CD4-positive, alpha-beta T cell (primary cell): ENCODE data around the gene RNF144B. TPM values are rescaled to one million over a fixed set of nuclear protein-coding genes. Genes with fewer than 3 reads are reported as not detected.
"Not testable (repeated sequence)": the region's sequence is repeated elsewhere in the genome, so short reads cannot be mapped to it uniquely, and the experiment has no call there.

ENCODE experiments used
- ATAC-seq: fragments of 200-7000 bp; cut with Tn5 transposase; one replicate; pipeline ENCODE4 v1.10.0; 2022; ENCODE audit warnings: mild to moderate bottlenecking; ENCODE audit not compliant: poor library complexity
- CTCF ChIA-PET: fragments of 350-600 bp; sonication (Branson Sonifier 250); formaldehyde crosslinking; loops from one replicate; lab custom pipeline; 2021; ENCODE audit warnings: antibody characterized with exemption, inconsistent platforms; lab: Charles Lee
- POLR2A ChIA-PET: fragments of 350-600 bp; sonication (Branson Sonifier 250); formaldehyde crosslinking; loops from one replicate; lab custom pipeline; 2021; ENCODE audit warnings: antibody characterized with exemption, inconsistent platforms; lab: Charles Lee
- DNase-seq, 14 experiments: peaks; one replicate each; pipeline ENCODE4 v3.0.0-alpha.2; 2013 to 2020; ENCODE audit warnings: mixed read lengths in 2 of 14
- H3K27ac ChIP-seq, 2 donors: one replicate each; pipeline versions ENCODE4 v1.5.1 to v1.7.0; 2013; ENCODE audit warnings: low read length in 2 of 2, low read depth in 1 of 2, mild to moderate bottlenecking in 1 of 2
- H3K27me3 ChIP-seq, 2 experiments: 1 replicate in 1 of 2; 2 replicates in 1 of 2; pipeline versions ENCODE4 v1.6.1 to v1.7.0; 2013; ENCODE audit warnings: low read length in 2 of 2, control low read depth in 1 of 2, mild to moderate bottlenecking in 1 of 2, moderate library complexity in 1 of 2; ENCODE audit not compliant: insufficient read depth in 2 of 2, control insufficient read depth in 1 of 2
- H3K36me3 ChIP-seq: one replicate; pipeline ENCODE4 v1.6.1; 2013; ENCODE audit warnings: low read length, control low read depth; ENCODE audit not compliant: insufficient read depth
- H3K4me1 ChIP-seq: one replicate; pipeline ENCODE4 v1.6.1; 2013; ENCODE audit warnings: low read length, control low read depth; ENCODE audit not compliant: insufficient read depth
- H3K4me3 ChIP-seq: one replicate; pipeline ENCODE4 v1.5.1; 2013; ENCODE audit warnings: mild to moderate bottlenecking, low read length, moderate library complexity
- H3K9me3 ChIP-seq, 2 experiments: 1 replicate in 1 of 2; 2 replicates in 1 of 2; pipeline versions ENCODE4 v1.6.1 to v1.7.0; 2013; ENCODE audit warnings: low read length in 2 of 2, mild to moderate bottlenecking in 2 of 2, control low read depth in 1 of 2, moderate library complexity in 1 of 2; ENCODE audit not compliant: control insufficient read depth in 1 of 2, insufficient read depth in 1 of 2
- H3K27ac Mint-ChIP-seq: one replicate; pipeline ENCODE4 v1.8.0; 2020; ENCODE audit warnings: mixed read lengths
- H3K27me3 Mint-ChIP-seq: one replicate; pipeline ENCODE4 v1.8.0; 2021; ENCODE audit warnings: mixed read lengths
- H3K36me3 Mint-ChIP-seq: one replicate; pipeline ENCODE4 v1.8.0; 2021; ENCODE audit warnings: low read depth, mixed read lengths
- H3K4me1 Mint-ChIP-seq: one replicate; pipeline ENCODE4 v1.8.0; 2021; ENCODE audit warnings: low read depth, mixed read lengths
- H3K4me3 Mint-ChIP-seq: one replicate; pipeline ENCODE4 v1.8.0; 2020; ENCODE audit warnings: mild to moderate bottlenecking, mixed read lengths
- H3K9me3 Mint-ChIP-seq: one replicate; pipeline ENCODE4 v1.8.0; 2020; ENCODE audit warnings: mixed read lengths
- CTCF ChIP-seq: fragments of 200-600 bp; IDR thresholded peaks from one replicate; pipeline ENCODE4 v1.8.0; 2022; ENCODE audit warnings: antibody characterized with exemption, mild to moderate bottlenecking
- intact Hi-C, 2 experiments: fragments of 100-400 bp; cut with DNase I in 1 of 2; cut with micrococcal nuclease in 1 of 2; formaldehyde crosslinking; loops; one replicate each; pipeline versions ENCODE4 v1.15.1 to v1.9.0; 2023 to 2025; cut with DNase I, micrococcal nuclease
- total RNA-seq, 174 experiments: library from RNA in 2 of 174; stranded (reverse) in 2 of 174; gene quantifications; one replicate each; pipeline ENCODE4 v1.2.3 and lab custom pipeline; 2021 to 2026

RNF144B gene
- total RNA-seq, 2 experiments from 2014 or later: 2.3 to 3.5 TPM

GRCh38 chr6:18457065-18457737 lies 70.1 kb downstream of the RNF144B start:
- peaks cover 54% of the 10 kb centered on the region for H3K36me3 Mint-ChIP-seq
- CTCF ChIA-PET: no interaction called here
- POLR2A ChIA-PET: no interaction called here

GRCh38 chr6:18458086-18458485 lies 70.9 kb downstream of the RNF144B start:
- H3K9me3 ChIP-seq, POLR2A ChIA-PET, H3K4me1 ChIP-seq, H3K9me3 Mint-ChIP-seq, CTCF ChIA-PET, H3K27ac Mint-ChIP-seq, H3K36me3 ChIP-seq, H3K27ac ChIP-seq, DNase-seq, H3K27me3 ChIP-seq, intact Hi-C loops, H3K27me3 Mint-ChIP-seq, H3K4me1 Mint-ChIP-seq, H3K4me3 Mint-ChIP-seq, H3K4me3 ChIP-seq, ATAC-seq: not testable (repeated sequence)
- H3K36me3 Mint-ChIP-seq: peaks cover 61% of the 10 kb centered on the region

More at GRCh38 chr6:18457065-18457737, 70.1 kb downstream of the RNF144B start:
- no peak overlapping the region for H3K4me3 Mint-ChIP-seq
- Histone ChIP-seq H3K4me1 (no peaks in the 10 kb centered on the region), H3K4me3 (no peak overlapping the region), H3K36me3 (peaks cover 2% of the 10 kb centered on the region), H3K9me3 (no peaks in the 10 kb centered on the region), H3K27ac (no peak overlapping the region), H3K27me3 (no peaks in the 10 kb centered on the region)
- ATAC-seq (no peak), DNase-seq (no peak)
- intact Hi-C loops: no loop called here
- no peaks in the 10 kb centered on the region for H3K27me3 Mint-ChIP-seq
- H3K9me3 Mint-ChIP-seq: no peaks in the 10 kb centered on the region
- no peaks in the 10 kb centered on the region for H3K4me1 Mint-ChIP-seq
- TF ChIP-seq CTCF: no peak
- H3K27ac Mint-ChIP-seq: no peak overlapping the region

GRCh38 chr6:18463429-18463828 lies 76.3 kb downstream of the RNF144B start:
- no peaks in the 10 kb centered on the region for H3K4me1 ChIP-seq
- DNase-seq (no peak), ATAC-seq (no peak)
- H3K36me3 Mint-ChIP-seq: peaks cover 73% of the 10 kb centered on the region
- H3K36me3 ChIP-seq: peaks cover 5% of the 10 kb centered on the region
- no peaks in the 10 kb centered on the region for H3K9me3 ChIP-seq
- TF ChIP-seq CTCF: no peak
- CTCF ChIA-PET: no interaction called here
- H3K4me1 Mint-ChIP-seq: no peaks in the 10 kb centered on the region
- H3K27me3 ChIP-seq: no peaks in the 10 kb centered on the region
- no peak overlapping the region for H3K4me3 ChIP-seq
- POLR2A ChIA-PET: no interaction called here
- no peak overlapping the region for H3K27ac ChIP-seq
- no peak overlapping the region for H3K27ac Mint-ChIP-seq
- H3K9me3 Mint-ChIP-seq: no peaks in the 10 kb centered on the region
- intact Hi-C loops: no loop called here
- no peaks in the 10 kb centered on the region for H3K27me3 Mint-ChIP-seq
- no peak overlapping the region for H3K4me3 Mint-ChIP-seq

GRCh38 chr6:18464176-18464575 lies 77.0 kb downstream of the RNF144B start:
- H3K4me3 Mint-ChIP-seq: no peak overlapping the region
- DNase-seq (no peak), ATAC-seq (no peak)
- Histone ChIP-seq H3K27ac (no peak overlapping the region), H3K4me1 (no peaks in the 10 kb centered on the region), H3K27me3 (no peaks in the 10 kb centered on the region), H3K36me3 (peaks cover 5% of the 10 kb centered on the region), H3K4me3 (no peak overlapping the region), H3K9me3 (no peaks in the 10 kb centered on the region)
- no peak for TF ChIP-seq CTCF
- POLR2A ChIA-PET: no interaction called here
- no peaks in the 10 kb centered on the region for H3K27me3 Mint-ChIP-seq
- H3K9me3 Mint-ChIP-seq: no peaks in the 10 kb centered on the region
- peaks cover 65% of the 10 kb centered on the region for H3K36me3 Mint-ChIP-seq
- intact Hi-C loops: no loop called here
- no peak overlapping the region for H3K27ac Mint-ChIP-seq
- CTCF ChIA-PET: no interaction called here
- no peaks in the 10 kb centered on the region for H3K4me1 Mint-ChIP-seq
